Heart right ventricle (tissue), 16 donors: ENCODE data around the gene ADGRG7. TPM values are rescaled to one million over a fixed set of nuclear protein-coding genes. Genes with fewer than 3 reads are reported as not detected.

ENCODE experiments used
- ATAC-seq, 8 donors: fragments of 200-7000 bp; cut with Tn5 transposase; one replicate each; pipeline ENCODE4 v1.9.1; 2020; ENCODE audit warnings: mild to moderate bottlenecking in 8 of 8, moderate library complexity in 8 of 8, moderate number of reproducible peaks in 1 of 8
- DNase-seq, 2 donors: peaks; one replicate each; pipeline ENCODE4 v3.0.0-alpha.2; 2020
- H3K27ac ChIP-seq, 10 donors: fragments of 200-600 bp; sonication (generic) in 2 of 10; one replicate each; pipeline versions ENCODE4 v1.5.0 to v1.8.0; 2020 to 2022; ENCODE audit warnings: mild to moderate bottlenecking in 3 of 10
- H3K27me3 ChIP-seq, 7 donors: fragments of 200-600 bp; one replicate each; pipeline ENCODE4 v1.8.0; 2021 to 2022; ENCODE audit warnings: mild to moderate bottlenecking in 2 of 7
- H3K36me3 ChIP-seq, 9 donors: fragments of 200-600 bp; sonication (generic) in 1 of 9; one replicate each; pipeline versions ENCODE4 v1.5.0 to v1.8.0; 2020 to 2022; ENCODE audit warnings: mild to moderate bottlenecking in 2 of 9
- H3K4me1 ChIP-seq, 9 donors: fragments of 200-600 bp; sonication (generic) in 1 of 9; one replicate each; pipeline versions ENCODE4 v1.5.0 to v1.8.0; 2020 to 2022; ENCODE audit warnings: mild to moderate bottlenecking in 4 of 9
- H3K4me3 ChIP-seq, 10 donors: fragments of 200-600 bp; sonication (generic) in 2 of 10; one replicate each; pipeline versions ENCODE4 v1.5.0 to v1.8.0; 2020 to 2022; ENCODE audit warnings: mild to moderate bottlenecking in 7 of 10, moderate library complexity in 2 of 10
- H3K9me3 ChIP-seq, 11 donors: fragments of 200-600 bp in 10 of 11; sonication (generic) in 2 of 11; one replicate each; pipeline versions ENCODE4 v1.5.0 to v1.8.0; 2013 to 2022; ENCODE audit warnings: mild to moderate bottlenecking in 2 of 11, control low read depth in 1 of 11, moderate library complexity in 1 of 11
- WGBS, 2 donors: extraction: QIAGEN DNeasy Blood & Tissue Kit; methylation state at CpG; one replicate each; pipeline ENCODE4 v1.1.7; 2013; ENCODE audit warnings: inconsistent platforms in 1 of 2; 5-methylcytosine and 5-hydroxymethylcytosine counted together
- intact Hi-C, 10 donors: fragments of 100-400 bp; cut with DNase I; formaldehyde crosslinking; loops; one replicate each; pipeline versions ENCODE4 v1.11.1 to v1.14.2; 2022
- polyA plus RNA-seq, 2 donors: library from polyadenylated mRNA; stranded (reverse); fragments of 200-250 nt; gene quantifications; one replicate each; pipeline ENCODE4 v1.2.3, GENCODE V29; 2013
- total RNA-seq, 10 donors: library from RNA; stranded (reverse); fragmentation: NEBNext Ultra II Directional in 3 of 10; extraction: Animal tissue kit (Norgen Biotek cat#: 25700) in 3 of 10; gene quantifications; one replicate each; pipeline versions ENCODE4 v1.2.1 to v1.2.4, GENCODE V29; 2021 to 2023
- TF ChIP-seq, protein P1 (sequence below), 9 donors: fragments of 200-600 bp; sonication (generic) in 2 of 9; IDR thresholded peaks; one replicate each; pipeline versions ENCODE4 v1.5.0 to v1.8.0; 2021 to 2022; ENCODE audit warnings: antibody characterized with exemption in 9 of 9, mild to moderate bottlenecking in 5 of 9, moderate library complexity in 1 of 9
- donor health status: Arrhythmogenic right ventricular cardiomyopathy.
- donor health status: ischemic (EF 13 %, LVEDD 7.1; RV severe dilation, severe dysfunction).
- donor health status: healthy with polysubstance abuse.
- donor health status: DM: no; HTN: yes; CAD: no.
- donor health status: DM: no; HTN: no; CAD: no.
- donor health status: ischemic (EF 25% LVEDD 6.9; RV normal size, moderate dysfunction).
- donor health status: ischemic (EF 25% LVEDD 5.7; RV mildly dilated, moderate dysfunction).
- donor health status: healthy.
- donor health status: DM: yes; HTN: yes; CAD: no.
- donor health status: Ischemic cardiomyopathy.
- donor health status: ischemic (EF 35%, LVEDD 5.7; RV mildly dilated, moderate dysfunction).
- donor health status: nonischemic (EF 11% LVEDD 7.7; RV severe dilation, severe dysfunction).
- donor health status: DM: yes; HTN: yes; CAD: no.
- donor health status: PGD.
- donor health status: ischemic (EF 29% LVEDD 5.4; RV normal size, mild dysfunction).
- donor health status: nonischemic (EF 23%, LVEDD 6.1; RV moderate dilation, normal function).

ADGRG7 gene
- total and polyA plus RNA-seq, 12 donors, result 0.30 TPM; not detected in 11

- Histone ChIP-seq H3K27ac (no peak overlapping the region), H3K4me1 (peaks cover 3 to 18% (median 12%) of the 10 kb centered on the region in 9 donors), H3K27me3 (peaks cover 0 to 23% (median 11%) of the 10 kb centered on the region in 7 donors), H3K36me3 (peaks cover 0 to 5% (median 0%) of the 10 kb centered on the region in 9 donors), H3K4me3 (no peak overlapping the region), H3K9me3 (no peaks in the 10 kb centered on the region)
- intact Hi-C loops, result no loop called here
- TF ChIP-seq, protein P1, sequence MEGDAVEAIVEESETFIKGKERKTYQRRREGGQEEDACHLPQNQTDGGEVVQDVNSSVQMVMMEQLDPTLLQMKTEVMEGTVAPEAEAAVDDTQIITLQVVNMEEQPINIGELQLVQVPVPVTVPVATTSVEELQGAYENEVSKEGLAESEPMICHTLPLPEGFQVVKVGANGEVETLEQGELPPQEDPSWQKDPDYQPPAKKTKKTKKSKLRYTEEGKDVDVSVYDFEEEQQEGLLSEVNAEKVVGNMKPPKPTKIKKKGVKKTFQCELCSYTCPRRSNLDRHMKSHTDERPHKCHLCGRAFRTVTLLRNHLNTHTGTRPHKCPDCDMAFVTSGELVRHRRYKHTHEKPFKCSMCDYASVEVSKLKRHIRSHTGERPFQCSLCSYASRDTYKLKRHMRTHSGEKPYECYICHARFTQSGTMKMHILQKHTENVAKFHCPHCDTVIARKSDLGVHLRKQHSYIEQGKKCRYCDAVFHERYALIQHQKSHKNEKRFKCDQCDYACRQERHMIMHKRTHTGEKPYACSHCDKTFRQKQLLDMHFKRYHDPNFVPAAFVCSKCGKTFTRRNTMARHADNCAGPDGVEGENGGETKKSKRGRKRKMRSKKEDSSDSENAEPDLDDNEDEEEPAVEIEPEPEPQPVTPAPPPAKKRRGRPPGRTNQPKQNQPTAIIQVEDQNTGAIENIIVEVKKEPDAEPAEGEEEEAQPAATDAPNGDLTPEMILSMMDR (IDR thresholded peaks at IDR 0.05), result no peak
- ATAC-seq (no peak), DNase-seq (no peak)
- WGBS, 2 donors, result 65 to 70% methylated on average over 3 of the region's 3 CpGs
Measured at GRCh38 chr3:100706365-100706764, 97.0 kb downstream of the ADGRG7 start.

DNA sequence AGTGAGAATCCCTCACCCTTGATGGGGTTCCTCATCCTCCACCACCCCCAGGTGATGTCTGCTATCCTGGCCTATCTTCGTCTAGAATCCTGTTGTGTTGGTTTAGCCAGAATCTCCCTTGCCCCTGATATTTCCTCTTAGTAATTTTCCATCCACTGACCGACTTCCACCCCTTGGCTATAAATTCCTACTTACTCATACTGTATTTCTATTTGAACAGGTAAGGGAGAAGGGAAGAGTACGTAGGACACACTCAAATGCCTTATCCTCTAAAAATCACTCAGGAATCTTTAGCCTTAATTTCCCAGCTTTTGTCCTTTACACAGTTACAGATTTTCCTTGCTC is 99.2 kb downstream of the ADGRG7 start:
- Histone ChIP-seq H3K4me1 (peaks cover 3 to 38% (median 34%) of the 10 kb centered on the region in 9 donors), H3K36me3 (peaks cover 0 to 13% (median 0%) of the 10 kb centered on the region in 9 donors), H3K9me3 (no peaks in the 10 kb centered on the region), H3K27ac (peak overlapping the region in 9 of 10 donors; percentile 56 to 98 (median 95)), H3K27me3 (peaks cover 0 to 15% (median 8%) of the 10 kb centered on the region in 7 donors), H3K4me3 (peak overlapping the region in 9 of 10 donors; percentile 32 to 86 (median 80))
- WGBS, 2 donors, result 85 to 90% methylated on average over 3 of the region's 3 CpGs
- ATAC-seq (no peak), DNase-seq (no peak)
- intact Hi-C loops, result no loop called here
- TF ChIP-seq, protein P1 (IDR thresholded peaks at IDR 0.05), result no peak

DNA sequence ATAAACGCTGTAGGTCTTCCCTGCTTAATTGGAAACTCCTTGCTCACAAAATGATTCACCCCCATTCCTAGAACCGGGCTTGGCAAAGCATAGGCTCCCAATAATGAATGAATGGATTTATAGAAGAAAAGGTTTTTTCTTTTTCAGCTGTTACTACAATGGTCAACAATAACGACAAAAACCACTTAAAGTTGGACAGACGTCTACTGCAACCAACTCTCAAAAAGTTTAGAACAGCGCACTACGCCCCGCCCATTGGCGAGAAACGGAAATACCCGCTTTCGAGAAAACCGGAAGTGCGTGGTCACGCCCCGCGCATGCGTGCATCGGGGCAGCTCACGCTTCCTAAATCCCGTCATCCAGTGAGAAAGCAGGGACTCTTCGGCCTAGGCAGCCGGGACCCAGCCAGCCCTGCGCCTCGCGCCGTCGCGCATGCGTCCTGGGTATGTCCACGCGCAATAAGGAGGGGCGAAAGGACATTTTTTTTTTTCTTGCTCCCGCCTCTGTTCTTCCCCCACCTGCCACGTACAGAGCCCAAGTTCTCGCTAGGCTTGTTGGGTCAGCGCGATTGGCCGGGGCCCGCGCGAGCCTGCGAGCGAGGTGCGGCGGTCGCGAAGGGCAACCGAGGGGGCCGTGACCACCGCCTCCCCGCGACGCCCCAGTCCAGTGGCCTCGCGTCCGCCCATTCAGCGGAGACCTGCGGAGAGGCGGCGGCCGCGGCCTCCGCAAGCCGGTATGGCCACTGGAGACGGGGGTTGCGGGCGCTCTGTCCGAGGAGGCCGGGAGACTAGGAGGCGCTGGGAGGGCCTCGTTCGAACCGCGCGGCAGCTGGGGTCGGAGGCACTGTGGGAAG is 99.8 kb downstream of the ADGRG7 start, which contains the start of gene TFG:
Gene TFG (plus strand): TSS at position 506 of the 853 bp plus-strand sequence. CDS start 4,192 bp downstream, outside the sequence.
- WGBS, 2 donors, result 1% methylated on average over 70 to 76 of the region's 76 CpGs
- Histone ChIP-seq H3K27ac (peak within 1 kb of the TSS; percentile 76 to 98 (median 95)), H3K9me3 (no peaks in the 10 kb centered on the region), H3K36me3 (peaks cover 0 to 19% (median under 1%) of the 10 kb centered on the region in 9 donors), H3K4me3 (peak within 1 kb of the TSS; percentile 69 to 86 (median 80)), H3K27me3 (peaks cover 0 to 15% (median 8%) of the 10 kb centered on the region in 7 donors), H3K4me1 (peaks cover 3 to 44% (median 34%) of the 10 kb centered on the region in 9 donors)
- TF ChIP-seq, protein P1 (IDR thresholded peaks at IDR 0.05), result no peak
- peak; percentile 98 to 100 (median 99) for ATAC-seq
- intact Hi-C loops, result no loop called here
- peak; percentile 98 to 99 for DNase-seq

DNA sequence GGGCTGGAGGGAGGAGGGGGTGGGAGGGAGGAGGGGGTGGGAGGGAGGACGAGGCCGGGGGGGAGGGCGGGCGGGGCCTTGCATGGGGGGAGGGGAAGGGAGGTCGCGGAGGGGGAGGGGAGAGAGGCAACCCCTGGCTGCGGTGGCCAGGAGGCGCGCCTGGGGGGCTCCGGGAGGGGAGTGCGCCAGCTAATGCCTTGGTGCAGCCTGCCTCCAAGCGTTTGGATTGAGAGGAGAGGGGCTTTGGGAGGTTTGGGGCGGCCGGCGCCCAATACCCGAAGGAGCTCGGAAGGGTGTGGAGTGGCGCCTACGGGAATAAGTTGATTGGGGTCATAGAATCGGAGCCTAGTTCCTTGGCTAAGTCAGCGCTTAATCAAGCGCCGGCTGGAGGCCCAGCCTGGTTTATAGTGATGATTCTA is 100.5 kb downstream of the ADGRG7 start:
- Histone ChIP-seq H3K4me3 (peak overlapping the region; percentile 69 to 86 (median 80)), H3K27ac (peak overlapping the region; percentile 73 to 98 (median 95)), H3K36me3 (peaks cover 0 to 25% (median 7%) of the 10 kb centered on the region in 9 donors), H3K27me3 (peaks cover 0 to 15% (median 8%) of the 10 kb centered on the region in 7 donors), H3K9me3 (no peaks in the 10 kb centered on the region), H3K4me1 (peaks cover 3 to 50% (median 38%) of the 10 kb centered on the region in 9 donors)
- TF ChIP-seq, protein P1 (IDR thresholded peaks at IDR 0.05), result peak in 2 of 9 donors; percentile 7 to 22
- intact Hi-C loops, result loop anchor here in 1 of 10 donors (10.0 kb wide), 1 partner anchor 895 kb away; the partner anchor contains the start of gene CMSS1
- WGBS, 2 donors, result 1 to 2% methylated on average over 17 to 22 of the region's 23 CpGs
- DNase-seq (peak; percentile 18 to 32), ATAC-seq (peak; percentile 2 to 39 (median 13))
